RPMI8226 (cell line): ENCODE measurements around the gene ACIN1.

Experiments
- DNase-seq: peaks from one replicate; pipeline ENCODE4 v3.0.0-alpha.2; 2015

Gene ACIN1

GRCh38 chr14:23056956-23057756, 37.8 kb downstream of the ACIN1 start, which contains the start of gene CDH24:
CDH24 (minus strand) TSS chr14:23057520; CDS start chr14:23055733, 1,787 bp downstream.
- peak; percentile 83 for DNase-seq

GRCh38 chr14:23056145-23056955, 38.6 kb downstream of the ACIN1 start:
- peak; percentile 83 for DNase-seq

GRCh38 chr14:23055621-23056144, 39.3 kb downstream of the ACIN1 start:
- peak; percentile 82 for DNase-seq

GRCh38 chr14:23055147-23055550, 39.8 kb downstream of the ACIN1 start:
- DNase-seq, result no peak

- DNase-seq, result no peak
Observed at GRCh38 chr14:23054000-23054811, 40.7 kb downstream of the ACIN1 start.

GRCh38 chr14:23053426-23053825, 41.5 kb downstream of the ACIN1 start:
- DNase-seq, result no peak

GRCh38 chr14:23052671-23053070, 42.3 kb downstream of the ACIN1 start:
- no peak for DNase-seq

GRCh38 chr14:23052182-23052623, 42.7 kb downstream of the ACIN1 start:
- DNase-seq, result peak; percentile 13

GRCh38 chr14:23051141-23052057, 43.5 kb downstream of the ACIN1 start:
- DNase-seq, result no peak

GRCh38 chr14:23049011-23049410, 45.9 kb downstream of the ACIN1 start:
- DNase-seq, result no peak

- DNase-seq, result no peak
Observed at GRCh38 chr14:23047751-23048693, 46.9 kb downstream of the ACIN1 start.

GRCh38 chr14:23047034-23047634, 47.8 kb downstream of the ACIN1 start:
- no peak for DNase-seq

GRCh38 chr14:23045419-23046357, 49.2 kb downstream of the ACIN1 start:
- DNase-seq, result no peak

GRCh38 chr14:23044840-23045239, 50.1 kb downstream of the ACIN1 start:
- no peak for DNase-seq

- DNase-seq, result no peak
Observed at GRCh38 chr14:23043754-23044153, 51.2 kb downstream of the ACIN1 start.

GRCh38 chr14:23043145-23043544, 51.8 kb downstream of the ACIN1 start:
- DNase-seq, result no peak

- no peak for DNase-seq
Observed at GRCh38 chr14:23042162-23042965, 52.6 kb downstream of the ACIN1 start, which contains the start of gene PSMB11. PSMB11 (plus strand) TSS chr14:23042212; CDS start chr14:23042226, 14 bp downstream.

- no peak for DNase-seq
Observed at GRCh38 chr14:23041729-23042128, 53.2 kb downstream of the ACIN1 start.
